ENCODE data around the gene PLEKHM3.
A peak's percentile ranks its signal among the peaks of the same experiment; 100 is the strongest.

- TF ChIP-seq, protein P1, sequence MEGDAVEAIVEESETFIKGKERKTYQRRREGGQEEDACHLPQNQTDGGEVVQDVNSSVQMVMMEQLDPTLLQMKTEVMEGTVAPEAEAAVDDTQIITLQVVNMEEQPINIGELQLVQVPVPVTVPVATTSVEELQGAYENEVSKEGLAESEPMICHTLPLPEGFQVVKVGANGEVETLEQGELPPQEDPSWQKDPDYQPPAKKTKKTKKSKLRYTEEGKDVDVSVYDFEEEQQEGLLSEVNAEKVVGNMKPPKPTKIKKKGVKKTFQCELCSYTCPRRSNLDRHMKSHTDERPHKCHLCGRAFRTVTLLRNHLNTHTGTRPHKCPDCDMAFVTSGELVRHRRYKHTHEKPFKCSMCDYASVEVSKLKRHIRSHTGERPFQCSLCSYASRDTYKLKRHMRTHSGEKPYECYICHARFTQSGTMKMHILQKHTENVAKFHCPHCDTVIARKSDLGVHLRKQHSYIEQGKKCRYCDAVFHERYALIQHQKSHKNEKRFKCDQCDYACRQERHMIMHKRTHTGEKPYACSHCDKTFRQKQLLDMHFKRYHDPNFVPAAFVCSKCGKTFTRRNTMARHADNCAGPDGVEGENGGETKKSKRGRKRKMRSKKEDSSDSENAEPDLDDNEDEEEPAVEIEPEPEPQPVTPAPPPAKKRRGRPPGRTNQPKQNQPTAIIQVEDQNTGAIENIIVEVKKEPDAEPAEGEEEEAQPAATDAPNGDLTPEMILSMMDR (IDR thresholded peaks at IDR 0.05), result peak in 5 of 7 experiments; percentile 22 to 55 (median 52)
- no peak for TF ChIP-seq POLR2A (IDR thresholded peaks at IDR 0.05)
These were observed 8.6 kb upstream of the PLEKHM3 start for GRCh38 chr2:208033701-208034502.
